SHP77 treated with DMSO at 0.1 percent for 48 hours (cell line): ENCODE results near the gene COA4.
"Not testable (repeated sequence)": the region's sequence is repeated elsewhere in the genome, so short reads cannot be mapped to it uniquely, and the experiment has no call there.

Experiments used
- DNase-seq: peaks from one replicate; lab custom pipeline; 2025; lab: John Stamatoyannopoulos, UW

Gene COA4

GRCh38 chr11:73876424-73877310, at the start of gene COA4, which contains the start of gene PAAF1:
Gene COA4 (minus strand): TSS chr11:73876846. CDS start chr11:73873378, 3,468 bp downstream.
Gene PAAF1 (plus strand): TSS chr11:73876999. CDS start chr11:73877022, 23 bp downstream.
- peak; percentile 99 for DNase-seq

- no peak for DNase-seq
These were observed 44.5 kb upstream of the COA4 start for GRCh38 chr11:73921180-73921579.

GRCh38 chr11:73916435-73916834, 39.8 kb upstream of the COA4 start:
- DNase-seq, result no peak

GRCh38 chr11:73914284-73914683, 37.6 kb upstream of the COA4 start:
- DNase-seq, result no peak

GRCh38 chr11:73913472-73913871, 36.8 kb upstream of the COA4 start:
- DNase-seq, result no peak

GRCh38 chr11:73912026-73912425, 35.4 kb upstream of the COA4 start:
- no peak for DNase-seq

GRCh38 chr11:73907191-73907590, 30.5 kb upstream of the COA4 start:
- DNase-seq, result no peak

GRCh38 chr11:73902303-73902702, 25.7 kb upstream of the COA4 start:
- DNase-seq, result no peak

- DNase-seq, result no peak
These were observed 18.2 kb upstream of the COA4 start for GRCh38 chr11:73894725-73895335.

- no peak for DNase-seq
These were observed 16.4 kb upstream of the COA4 start for GRCh38 chr11:73893041-73893440.

GRCh38 chr11:73889536-73889935, 12.9 kb upstream of the COA4 start:
- no peak for DNase-seq

- DNase-seq, result no peak
These were observed 12.4 kb upstream of the COA4 start for GRCh38 chr11:73889019-73889418.

GRCh38 chr11:73888244-73888643, 11.6 kb upstream of the COA4 start:
- no peak for DNase-seq

- no peak for DNase-seq
These were observed 7.2 kb upstream of the COA4 start for GRCh38 chr11:73883856-73884255.

GRCh38 chr11:73880449-73880848, 3.8 kb upstream of the COA4 start:
- DNase-seq, result not testable (repeated sequence)

- DNase-seq, result no peak
These were observed 2.1 kb upstream of the COA4 start for GRCh38 chr11:73878771-73879170.

GRCh38 chr11:73875840-73876239, 806 bp downstream of the COA4 start:
- no peak for DNase-seq

- DNase-seq, result no peak
These were observed 1.3 kb downstream of the COA4 start for GRCh38 chr11:73875380-73875779.

GRCh38 chr11:73872749-73873357, 3.8 kb downstream of the COA4 start:
- no peak for DNase-seq

- no peak for DNase-seq
These were observed 6.4 kb downstream of the COA4 start for GRCh38 chr11:73870261-73870660.

GRCh38 chr11:73869332-73869949, 7.2 kb downstream of the COA4 start:
- no peak for DNase-seq

- DNase-seq, result no peak
These were observed 10.1 kb downstream of the COA4 start for GRCh38 chr11:73866586-73866996.
